ENCODE data around the gene TEPSIN. TPM values are rescaled to one million over a fixed set of nuclear protein-coding genes. Genes with fewer than 3 reads are reported as not detected.

Gene TEPSIN
- total and polyA plus RNA-seq, 9 donors = 2.5 to 30.2 (median 24.5) TPM

DNA sequence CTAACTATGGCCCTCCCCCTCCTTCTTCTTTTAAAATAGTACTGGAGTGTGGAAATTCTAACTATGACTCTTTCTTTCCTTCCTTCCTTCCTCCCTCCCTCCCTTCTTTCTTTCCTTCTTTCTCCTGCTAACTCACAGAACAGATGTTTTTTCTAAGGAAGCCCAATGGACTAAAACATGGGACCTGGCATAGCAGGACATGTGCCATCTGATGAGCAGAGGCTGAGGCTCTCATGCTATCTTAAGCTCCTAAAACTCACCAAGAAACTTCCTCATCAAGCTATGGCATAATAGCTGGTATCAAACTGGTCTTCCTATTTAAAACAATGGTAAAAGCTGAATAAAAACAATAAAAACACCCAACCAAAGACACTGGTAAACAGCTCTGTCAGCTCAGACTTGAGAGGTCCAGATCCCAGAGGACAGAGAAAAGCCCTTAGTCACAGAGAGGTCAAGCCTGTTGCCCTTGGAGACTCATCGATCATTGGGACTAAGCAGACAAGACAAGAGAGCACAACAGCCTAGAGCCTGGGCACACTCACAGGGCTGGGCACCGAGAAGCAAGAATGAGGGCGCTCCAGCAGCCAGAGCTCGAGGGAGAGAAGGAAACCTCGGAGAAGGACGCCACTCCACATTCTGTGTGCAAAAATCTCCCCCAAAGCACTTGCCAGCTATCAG is 28.7 kb upstream of the TEPSIN start:
- H3K4me1 ChIP-seq (ENCODE audit: insufficient read depth) = no peaks in the 10 kb centered on the region
- intact Hi-C loops (cut with DNase I) = no loop called here
- H3K4me3 ChIP-seq = no peak overlapping the region
- no peaks in the 10 kb centered on the region for H3K9me3 ChIP-seq
- 85 to 92% (median 91%) methylated on average over 6 of the region's 6 CpGs for WGBS, 3 donors
- DNase-seq = no peak
- no peaks in the 10 kb centered on the region for H3K27me3 ChIP-seq
- H3K36me3 ChIP-seq = no peaks in the 10 kb centered on the region
- H3K27ac ChIP-seq = no peak overlapping the region
- TF ChIP-seq POLR2A (IDR thresholded peaks at IDR 0.05) = no peak
- TF ChIP-seq EP300 (IDR thresholded peaks at IDR 0.05) = no peak
- TF ChIP-seq, protein P1, sequence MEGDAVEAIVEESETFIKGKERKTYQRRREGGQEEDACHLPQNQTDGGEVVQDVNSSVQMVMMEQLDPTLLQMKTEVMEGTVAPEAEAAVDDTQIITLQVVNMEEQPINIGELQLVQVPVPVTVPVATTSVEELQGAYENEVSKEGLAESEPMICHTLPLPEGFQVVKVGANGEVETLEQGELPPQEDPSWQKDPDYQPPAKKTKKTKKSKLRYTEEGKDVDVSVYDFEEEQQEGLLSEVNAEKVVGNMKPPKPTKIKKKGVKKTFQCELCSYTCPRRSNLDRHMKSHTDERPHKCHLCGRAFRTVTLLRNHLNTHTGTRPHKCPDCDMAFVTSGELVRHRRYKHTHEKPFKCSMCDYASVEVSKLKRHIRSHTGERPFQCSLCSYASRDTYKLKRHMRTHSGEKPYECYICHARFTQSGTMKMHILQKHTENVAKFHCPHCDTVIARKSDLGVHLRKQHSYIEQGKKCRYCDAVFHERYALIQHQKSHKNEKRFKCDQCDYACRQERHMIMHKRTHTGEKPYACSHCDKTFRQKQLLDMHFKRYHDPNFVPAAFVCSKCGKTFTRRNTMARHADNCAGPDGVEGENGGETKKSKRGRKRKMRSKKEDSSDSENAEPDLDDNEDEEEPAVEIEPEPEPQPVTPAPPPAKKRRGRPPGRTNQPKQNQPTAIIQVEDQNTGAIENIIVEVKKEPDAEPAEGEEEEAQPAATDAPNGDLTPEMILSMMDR (IDR thresholded peaks at IDR 0.05) = no peak

DNA sequence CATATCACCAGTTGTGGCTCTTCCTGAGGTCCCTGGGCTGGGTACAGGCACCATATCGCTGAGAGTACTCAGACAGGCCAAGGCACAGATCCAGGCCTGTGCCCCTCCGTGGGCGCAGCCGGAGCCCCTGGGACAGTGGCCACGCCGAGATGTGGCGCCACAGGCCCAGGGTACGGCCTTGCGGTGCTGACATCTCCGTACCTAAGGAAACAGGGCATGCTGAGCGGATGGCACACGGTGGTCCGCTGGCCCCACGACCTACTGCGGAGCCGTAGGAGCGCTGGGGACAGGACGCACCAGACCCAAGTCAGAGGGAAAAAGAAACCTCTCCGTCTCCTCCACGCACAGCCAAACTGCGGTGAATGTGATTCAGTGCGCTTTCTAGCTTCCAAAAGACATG is 26.7 kb upstream of the TEPSIN start:
- Histone ChIP-seq H3K9me3 (no peaks in the 10 kb centered on the region), H3K27me3 (no peaks in the 10 kb centered on the region), H3K4me1 (ENCODE audit: insufficient read depth) (no peaks in the 10 kb centered on the region), H3K4me3 (no peak overlapping the region), H3K36me3 (no peaks in the 10 kb centered on the region), H3K27ac (no peak overlapping the region)
- 95 to 98% (median 96%) methylated on average over 22 of the region's 22 CpGs for WGBS, 3 donors
- no peak for DNase-seq
- intact Hi-C loops (cut with DNase I) = no loop called here
- TF ChIP-seq EP300 (IDR thresholded peaks at IDR 0.05) = no peak
- TF ChIP-seq, protein P1 (IDR thresholded peaks at IDR 0.05) = no peak
- no peak for TF ChIP-seq POLR2A (IDR thresholded peaks at IDR 0.05)

DNA sequence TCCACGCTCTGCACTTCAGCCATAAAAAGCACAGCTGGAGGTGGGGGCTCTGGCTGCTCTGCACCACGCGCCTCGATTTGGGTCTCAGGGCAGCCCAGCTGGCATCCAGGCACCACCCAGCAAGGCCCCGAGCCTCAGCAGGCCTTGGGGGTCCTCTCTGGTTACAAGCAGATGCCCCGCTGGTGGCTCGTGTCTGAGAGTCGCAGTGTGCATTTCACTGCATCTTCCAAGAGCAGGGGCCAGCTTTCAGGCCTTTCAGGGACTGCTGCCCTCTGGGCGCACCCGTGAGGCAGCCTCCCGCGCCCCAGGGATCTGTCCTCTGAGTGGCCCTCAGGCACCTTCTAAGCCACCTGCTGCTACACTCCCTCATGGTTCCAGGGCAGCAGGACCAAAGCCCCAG is 25.8 kb upstream of the TEPSIN start:
- 91 to 96% (median 91%) methylated on average over 11 to 12 of the region's 12 CpGs for WGBS, 3 donors
- TF ChIP-seq POLR2A (IDR thresholded peaks at IDR 0.05) (no peak), EP300 (IDR thresholded peaks at IDR 0.05) (no peak)
- TF ChIP-seq, protein P1 (IDR thresholded peaks at IDR 0.05) = no peak
- Histone ChIP-seq H3K36me3 (no peaks in the 10 kb centered on the region), H3K4me1 (ENCODE audit: insufficient read depth) (no peaks in the 10 kb centered on the region), H3K27me3 (no peaks in the 10 kb centered on the region), H3K27ac (no peak overlapping the region), H3K9me3 (no peaks in the 10 kb centered on the region), H3K4me3 (no peak overlapping the region)
- intact Hi-C loops (cut with DNase I) = no loop called here
- no peak for DNase-seq

DNA sequence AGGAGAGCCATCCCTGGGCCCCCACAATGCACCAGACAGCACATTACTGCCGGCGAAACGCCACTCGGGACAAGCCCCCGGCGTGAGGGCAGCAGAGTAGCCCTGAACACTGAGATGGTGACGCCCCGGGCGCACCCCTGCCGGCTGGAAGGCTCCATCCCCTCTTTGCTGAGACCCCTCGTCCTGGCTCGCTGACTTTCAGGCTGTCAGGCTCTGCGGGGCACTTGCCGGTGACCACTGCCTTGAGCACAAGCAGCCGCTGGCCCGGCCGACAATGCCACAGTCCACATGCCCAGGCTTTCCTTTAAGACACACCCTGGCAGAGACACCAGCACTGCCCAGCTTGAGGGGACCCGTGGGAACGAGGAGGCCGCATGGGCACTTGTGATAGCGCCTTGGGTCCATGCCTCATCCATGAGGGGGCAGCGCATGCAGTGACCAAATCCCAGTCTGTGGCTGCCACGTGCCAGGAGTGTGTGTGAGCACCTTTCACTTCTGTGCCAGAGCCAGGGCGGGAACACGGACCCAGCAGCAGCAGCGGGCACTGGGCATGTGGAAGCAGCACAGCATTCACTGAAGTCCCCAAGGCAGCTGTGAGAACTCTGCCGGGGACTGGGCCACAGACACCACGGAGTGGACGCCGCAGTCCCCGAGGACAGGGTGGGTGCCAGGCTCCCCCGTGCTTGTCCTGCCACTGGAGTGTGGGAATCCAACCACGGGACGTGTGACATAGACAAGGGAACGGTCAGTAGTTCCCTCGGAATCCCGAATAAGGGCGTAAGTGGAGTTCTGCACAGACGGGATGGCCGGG is 24.7 kb upstream of the TEPSIN start:
- DNase-seq = no peak
- Histone ChIP-seq H3K4me3 (no peak overlapping the region), H3K27me3 (no peaks in the 10 kb centered on the region), H3K36me3 (no peaks in the 10 kb centered on the region), H3K4me1 (ENCODE audit: insufficient read depth) (no peaks in the 10 kb centered on the region), H3K9me3 (no peaks in the 10 kb centered on the region), H3K27ac (no peak overlapping the region)
- 90 to 94% (median 92%) methylated on average over 29 to 40 of the region's 40 CpGs for WGBS, 3 donors
- intact Hi-C loops (cut with DNase I) = no loop called here
- TF ChIP-seq EP300 (IDR thresholded peaks at IDR 0.05) = no peak
- TF ChIP-seq, protein P1 (IDR thresholded peaks at IDR 0.05) = no peak
- no peak for TF ChIP-seq POLR2A (IDR thresholded peaks at IDR 0.05)

Measured in ovary (tissue), 9 donors.